ENCODE data around the gene TMEM120B. TPM values are rescaled to one million over a fixed set of nuclear protein-coding genes. Genes with fewer than 3 reads are reported as not detected.
A peak's percentile ranks its signal among the peaks of the same experiment; 100 is the strongest.

Gene TMEM120B
- total and polyA plus RNA-seq, 2 of the 4 experiments (the other 2 are of a cell fraction): 10.6 to 18.4 TPM

- Histone ChIP-seq H3K9ac (ENCODE audit: low read depth, low read length) (no peak overlapping the region), H3K9me1 (ENCODE audit: insufficient read depth, low read length) (peaks cover 10% of the 10 kb centered on the region; the same call in 1 of the 2 replicates), H3K27ac (ENCODE audit: insufficient read depth, low read length) (no peak overlapping the region), H3K4me3 (ENCODE audit: insufficient read depth, low read depth, low read length) (no peak overlapping the region), H2BK20ac (ENCODE audit: low read depth, low read length) (no peak overlapping the region), H3K56ac (ENCODE audit: extremely low read depth, insufficient read depth, low read length) (no peak overlapping the region), H4K91ac (ENCODE audit: insufficient read depth, low read depth, low read length) (no peak overlapping the region), H3K36me3 (ENCODE audit: control insufficient read depth, insufficient read depth, low read length) (peaks cover 23% of the 10 kb centered on the region), H4K5ac (ENCODE audit: low read depth, low read length) (no peak overlapping the region), H3K4me2 (ENCODE audit: low read depth, low read length) (no peak overlapping the region), H2AK9ac (replicated peaks; ENCODE audit: low read depth, low read length, poor library complexity) (no peak overlapping the region), H3K79me1 (ENCODE audit: low read depth in 1 of 2, low read length in 2 of 2) (peaks cover 0 to 14% of the 10 kb centered on the region in 2 experiments; a peak in 2 of 4 replicates), H3K14ac (replicated peaks; ENCODE audit: low read depth, low read length) (no peak overlapping the region), H4K8ac (ENCODE audit: low read depth in 2 of 2, low read length in 2 of 2) (no peak overlapping the region), H3K4me1 (ENCODE audit: control insufficient read depth, insufficient read depth, low read length) (peaks cover 10% of the 10 kb centered on the region), H3K9me3 (ENCODE audit: control insufficient read depth, insufficient read depth, low read length) (no peaks in the 10 kb centered on the region), H4K20me1 (ENCODE audit: insufficient read depth, low read length) (peaks cover 7% of the 10 kb centered on the region), H2BK15ac (ENCODE audit: low read depth, low read length) (no peak overlapping the region), H3K4ac (ENCODE audit: low read depth, low read length) (no peak overlapping the region), H3K27me3 (ENCODE audit: control insufficient read depth, insufficient read depth, low read length) (no peaks in the 10 kb centered on the region), H2BK120ac (ENCODE audit: low read depth, low read length) (no peak overlapping the region), H3K18ac (ENCODE audit: low read depth, low read length) (no peak overlapping the region), H2AFZ (replicated peaks; ENCODE audit: low read length, poor library complexity) (no peak overlapping the region), H2BK5ac (ENCODE audit: low read depth, low read length, poor library complexity, severe bottlenecking) (peak overlapping the region; percentile 57), H3K23ac (ENCODE audit: low read depth, low read length) (no peak overlapping the region), H2AK5ac (ENCODE audit: low read depth, low read length) (no peak overlapping the region)
- ChIA-PET CTCF (no interaction called here), POLR2A (ENCODE audit: unreplicated experiment) (no interaction called here)
- TF ChIP-seq FOS (IDR thresholded peaks at IDR 0.05; ENCODE audit: low read depth, low read length) (no peak), BHLHE40 (IDR thresholded peaks at IDR 0.05; ENCODE audit: low read depth, low read length) (no peak), CHD1 (IDR thresholded peaks at IDR 0.05; ENCODE audit: low read depth, low read length) (no peak), RFX5 (IDR thresholded peaks at IDR 0.05; ENCODE audit: low read depth, low read length) (no peak), CTCF (conservative IDR thresholded peaks at IDR 0.05; ENCODE audit: low read depth, low read length) (no peak), MXI1 (IDR thresholded peaks at IDR 0.05; ENCODE audit: borderline replicate concordance, low read depth, low read length) (no peak), NFE2L2 (IDR thresholded peaks at IDR 0.05; ENCODE audit: low read depth, low read length) (no peak), MAZ (IDR thresholded peaks at IDR 0.05; ENCODE audit: borderline replicate concordance, low read depth, low read length) (no peak), CEBPB (IDR thresholded peaks at IDR 0.05; ENCODE audit: low read depth, low read length) (no peak), RAD21 (IDR thresholded peaks at IDR 0.05; ENCODE audit: low read length) (no peak)
- TF ChIP-seq, protein P1, sequence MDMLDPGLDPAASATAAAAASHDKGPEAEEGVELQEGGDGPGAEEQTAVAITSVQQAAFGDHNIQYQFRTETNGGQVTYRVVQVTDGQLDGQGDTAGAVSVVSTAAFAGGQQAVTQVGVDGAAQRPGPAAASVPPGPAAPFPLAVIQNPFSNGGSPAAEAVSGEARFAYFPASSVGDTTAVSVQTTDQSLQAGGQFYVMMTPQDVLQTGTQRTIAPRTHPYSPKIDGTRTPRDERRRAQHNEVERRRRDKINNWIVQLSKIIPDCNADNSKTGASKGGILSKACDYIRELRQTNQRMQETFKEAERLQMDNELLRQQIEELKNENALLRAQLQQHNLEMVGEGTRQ (IDR thresholded peaks at IDR 0.05; ENCODE audit: low read depth, low read length): no peak
- no CpG with 5 or more reads among the region's 1 CpG for WGBS, 2 experiments (ENCODE audit: extremely low coverage in 2 of 2, insufficient read length in 1 of 2)
- in situ Hi-C loops (cut with MboI; ENCODE audit: low sequenced_read_pairs) (no loop called here), dilution Hi-C loops (cut with HindIII; ENCODE audit: low sequenced_read_pairs, unreplicated experiment) (no loop called here), intact Hi-C loops (cut with micrococcal nuclease) (no loop called here)
- BruUV-seq (replicated peaks): no TSS peak
- no peak for DNase-seq
- no peak for ATAC-seq (ENCODE audit: low read depth)
These were observed 38.5 kb downstream of the TMEM120B start for GRCh38 chr12:121751034-121751433.

Data from IMR-90 (cell line).